WI38 (cell line): ENCODE data around the gene FRMD4A.

Experiments used
- H3K4me3 ChIP-seq: 2 replicates; pipeline ENCODE4 v1.5.1; 2011; ENCODE audit warnings: low read depth, mild to moderate bottlenecking, control low read depth, low read length
- CTCF ChIP-seq: IDR thresholded peaks from 2 replicates; pipeline ENCODE4 v1.5.1; 2012; ENCODE audit warnings: low read depth, mild to moderate bottlenecking, control low read depth, low read length

The FRMD4A gene

GRCh38 chr10:14294347-14295059, 36.2 kb downstream of the FRMD4A start:
- no peak overlapping the region for H3K4me3 ChIP-seq
- no peak for TF ChIP-seq CTCF

DNA sequence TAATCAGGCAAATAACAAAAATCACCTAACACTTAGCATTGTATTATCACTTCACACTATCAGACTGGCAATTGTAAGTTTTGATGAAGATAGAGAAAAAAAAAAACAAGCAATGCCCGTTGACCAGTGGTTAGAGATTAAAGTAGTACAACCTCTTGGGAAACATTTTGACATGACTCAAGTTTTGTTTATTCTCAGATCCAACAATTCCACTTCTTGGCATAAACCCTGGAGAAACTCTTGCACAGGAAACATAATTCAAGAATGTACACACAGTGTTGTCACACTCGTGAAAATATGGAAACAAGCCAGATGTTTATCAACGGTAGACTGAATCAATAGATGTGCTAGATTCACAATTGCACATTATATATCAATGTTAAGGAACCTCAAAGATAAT, 37.2 kb downstream of the FRMD4A start:
- no peak overlapping the region for H3K4me3 ChIP-seq
- TF ChIP-seq CTCF: no peak

DNA sequence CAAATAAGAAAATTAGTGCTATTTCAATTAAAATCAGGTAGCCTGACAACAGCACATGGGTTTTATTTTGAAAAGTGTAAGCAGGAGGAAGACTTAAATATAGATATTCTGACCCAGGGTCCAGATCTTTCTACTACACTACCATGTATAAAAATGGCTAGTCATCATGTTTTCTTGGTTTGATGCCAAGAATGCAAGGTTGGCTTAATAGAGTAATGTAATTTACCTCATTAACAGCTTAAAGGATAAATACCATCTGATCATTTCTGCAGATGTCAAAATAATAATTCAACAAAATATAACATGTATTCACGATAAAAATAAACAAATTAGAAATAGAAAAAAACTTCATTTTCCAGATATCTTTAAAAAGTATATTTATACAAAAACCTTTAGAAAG, 39.4 kb downstream of the FRMD4A start:
- TF ChIP-seq CTCF: no peak
- H3K4me3 ChIP-seq: no peak overlapping the region

- TF ChIP-seq CTCF: no peak
- H3K4me3 ChIP-seq: no peak overlapping the region
Observed at GRCh38 chr10:14285941-14286560, 44.7 kb downstream of the FRMD4A start.

DNA sequence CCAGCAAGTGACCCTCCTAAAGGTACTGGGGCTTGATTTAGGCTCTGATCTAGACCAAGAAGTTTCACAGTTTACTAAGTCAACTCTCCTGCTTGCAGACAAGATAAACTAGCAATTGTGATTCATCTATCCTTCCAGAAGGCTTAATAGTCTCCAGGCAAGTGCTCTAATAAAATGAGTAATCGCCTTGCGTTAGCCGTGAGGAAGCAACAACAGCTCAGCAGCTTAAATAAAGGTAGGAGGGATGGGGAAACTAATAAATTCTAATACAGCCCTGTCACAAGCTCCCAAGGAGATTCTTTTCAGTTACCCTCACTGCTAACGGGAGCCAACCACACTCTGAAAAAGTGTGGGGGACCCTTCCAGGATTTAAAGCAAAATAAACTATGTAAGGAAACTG, 48.4 kb downstream of the FRMD4A start:
- no peak overlapping the region for H3K4me3 ChIP-seq

DNA sequence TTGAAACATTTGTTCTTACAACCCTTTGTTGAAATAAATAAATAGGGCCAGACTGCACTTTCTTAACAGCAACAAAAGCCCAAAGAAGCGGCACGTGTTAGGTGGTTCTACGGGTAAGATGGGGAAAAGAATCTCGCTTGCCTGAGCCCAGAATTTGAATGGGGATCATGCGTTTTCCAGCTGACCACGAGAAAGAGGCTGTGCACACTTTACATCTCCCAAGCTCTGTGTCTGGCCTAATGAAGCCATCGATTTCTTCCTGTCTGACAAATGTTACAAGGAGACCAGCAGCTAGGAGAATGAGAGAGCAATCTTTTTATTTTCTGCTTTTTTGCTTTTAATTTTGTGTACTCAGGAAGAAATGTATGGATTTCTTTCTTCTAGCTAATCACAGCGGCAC, 52.2 kb downstream of the FRMD4A start:
- no peak overlapping the region for H3K4me3 ChIP-seq
- no peak for TF ChIP-seq CTCF

More for the DNA sequence above, 48.4 kb downstream of the FRMD4A start:
- no peak for TF ChIP-seq CTCF

GRCh38 chr10:14276210-14276609, 54.5 kb downstream of the FRMD4A start:
- TF ChIP-seq CTCF: no peak
- no peak overlapping the region for H3K4me3 ChIP-seq
